Esophagus muscularis mucosa (tissue), 4 donors: Measurements from ENCODE around the gene NINJ1. TPM values are rescaled to one million over a fixed set of nuclear protein-coding genes. Genes with fewer than 3 reads are reported as not detected.
A peak's percentile ranks its signal among the peaks of the same experiment; 100 is the strongest.

Experiments
- DNase-seq: peaks from one replicate; pipeline ENCODE4 v3.0.0-alpha.2; 2017; ENCODE audit errors: extremely low spot score
- H3K27ac ChIP-seq, 4 donors: fragments of 200-600 bp; sonication (generic); replicated peaks in 1 of 4; 1 replicate in 3 of 4; 2 replicates in 1 of 4; pipeline ENCODE4 v1.5.1; 2016 to 2019; ENCODE audit warnings: mild to moderate bottlenecking in 1 of 4
- H3K27me3 ChIP-seq, 4 donors: fragments of 200-600 bp; sonication (generic); one replicate each; pipeline versions ENCODE4 v1.5.1 to v1.6.0; 2016 to 2019
- H3K36me3 ChIP-seq, 4 donors: fragments of 200-600 bp; sonication (generic); one replicate each; pipeline ENCODE4 v1.5.1; 2016 to 2019
- H3K4me1 ChIP-seq, 4 donors: fragments of 200-600 bp; sonication (generic); one replicate each; pipeline ENCODE4 v1.5.1; 2016 to 2019
- H3K4me3 ChIP-seq, 4 donors: fragments of 200-600 bp; sonication (generic); 1 replicate in 2 of 4; 2 replicates in 2 of 4; pipeline ENCODE4 v1.5.1; 2016 to 2019; ENCODE audit warnings: mild to moderate bottlenecking in 4 of 4, moderate library complexity in 1 of 4
- H3K9me3 ChIP-seq, 4 donors: fragments of 200-600 bp; sonication (generic); 1 replicate in 3 of 4; 2 replicates in 1 of 4; pipeline ENCODE4 v1.5.1; 2016 to 2019
- EP300 ChIP-seq: sonication (generic); formaldehyde crosslinking; IDR thresholded peaks from one replicate; pipeline ENCODE4 v1.6.1; 2017; ENCODE audit warnings: antibody characterized with exemption
- POLR2A ChIP-seq: fragments of 450-650 bp; IDR thresholded peaks from one replicate; pipeline ENCODE4 v1.6.1; 2017; ENCODE audit warnings: antibody characterized with exemption, moderate library complexity, mild to moderate bottlenecking, low read depth
- POLR2AphosphoS5 ChIP-seq, 2 donors: sonication (generic); formaldehyde crosslinking; IDR thresholded peaks; one replicate each; pipeline ENCODE4 v1.6.1; 2017; ENCODE audit warnings: antibody characterized with exemption in 2 of 2
- WGBS: methylation state at CpG from one replicate; pipeline ENCODE4 v1.1.5; 2018; 5-methylcytosine and 5-hydroxymethylcytosine counted together
- intact Hi-C: fragments of 100-400 bp; cut with DNase I; formaldehyde crosslinking; loops from one replicate; pipeline ENCODE4 v1.15.1; 2023
- total RNA-seq, 4 donors: library from RNA; depleted of rRNA; stranded (reverse); fragments of >200 nt; gene quantifications; one replicate each; pipeline versions ENCODE4 v1.1.0 to v1.2.1, GENCODE V29; 2016
- TF ChIP-seq, protein P1 (sequence below), 3 experiments: fragments of 200-600 bp in 2 of 3; fragments of 450-650 bp in 1 of 3; sonication (generic) in 2 of 3; IDR thresholded peaks; one replicate each; pipeline ENCODE4 v1.5.1; 2017 to 2019; ENCODE audit warnings: antibody characterized with exemption in 3 of 3, mild to moderate bottlenecking in 2 of 3, moderate library complexity in 1 of 3

Gene NINJ1
- total RNA-seq, 4 donors from 2014 or later = 69.3 to 90.6 (median 72.7) TPM

DNA sequence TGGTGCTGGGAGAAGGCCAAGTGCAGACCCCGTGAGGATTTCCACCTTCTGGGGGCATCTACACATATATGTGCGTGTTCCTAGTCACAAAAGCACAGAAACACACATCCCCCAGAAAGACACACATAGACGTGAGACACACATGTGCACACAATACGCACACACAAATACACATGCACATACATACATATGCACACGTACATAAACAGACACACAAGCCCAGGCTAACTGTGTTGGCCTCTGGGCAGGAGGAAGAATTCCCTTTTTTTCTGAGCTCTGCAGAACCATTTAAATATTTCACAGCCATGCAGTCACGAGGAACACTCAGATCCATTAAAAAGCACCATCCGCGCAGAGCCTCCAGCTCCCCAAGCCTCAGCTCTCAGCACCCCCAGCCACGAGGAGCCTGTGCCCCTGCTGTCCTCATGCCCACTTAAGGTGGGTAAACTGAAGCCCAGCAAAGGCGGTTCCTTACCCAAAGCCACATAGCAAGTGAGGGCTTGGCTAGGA is 5.3 kb downstream of the NINJ1 start:
- Histone ChIP-seq H3K27me3 (no peaks in the 10 kb centered on the region), H3K9me3 (no peaks in the 10 kb centered on the region), H3K4me3 (no peak overlapping the region), H3K4me1 (peaks cover 74 to 86% (median 82%) of the 10 kb centered on the region in 4 donors), H3K27ac (peak overlapping the region; percentile 98 to 99 (median 99)), H3K36me3 (peaks cover 8 to 29% (median 27%) of the 10 kb centered on the region in 4 donors)
- WGBS = 69% methylated on average over 8 of the region's 10 CpGs
- intact Hi-C loops = no loop called here
- no peak for TF ChIP-seq EP300
- TF ChIP-seq POLR2AphosphoS5 (IDR thresholded peaks at IDR 0.05) = no peak
- TF ChIP-seq, protein P1, sequence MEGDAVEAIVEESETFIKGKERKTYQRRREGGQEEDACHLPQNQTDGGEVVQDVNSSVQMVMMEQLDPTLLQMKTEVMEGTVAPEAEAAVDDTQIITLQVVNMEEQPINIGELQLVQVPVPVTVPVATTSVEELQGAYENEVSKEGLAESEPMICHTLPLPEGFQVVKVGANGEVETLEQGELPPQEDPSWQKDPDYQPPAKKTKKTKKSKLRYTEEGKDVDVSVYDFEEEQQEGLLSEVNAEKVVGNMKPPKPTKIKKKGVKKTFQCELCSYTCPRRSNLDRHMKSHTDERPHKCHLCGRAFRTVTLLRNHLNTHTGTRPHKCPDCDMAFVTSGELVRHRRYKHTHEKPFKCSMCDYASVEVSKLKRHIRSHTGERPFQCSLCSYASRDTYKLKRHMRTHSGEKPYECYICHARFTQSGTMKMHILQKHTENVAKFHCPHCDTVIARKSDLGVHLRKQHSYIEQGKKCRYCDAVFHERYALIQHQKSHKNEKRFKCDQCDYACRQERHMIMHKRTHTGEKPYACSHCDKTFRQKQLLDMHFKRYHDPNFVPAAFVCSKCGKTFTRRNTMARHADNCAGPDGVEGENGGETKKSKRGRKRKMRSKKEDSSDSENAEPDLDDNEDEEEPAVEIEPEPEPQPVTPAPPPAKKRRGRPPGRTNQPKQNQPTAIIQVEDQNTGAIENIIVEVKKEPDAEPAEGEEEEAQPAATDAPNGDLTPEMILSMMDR (IDR thresholded peaks at IDR 0.05) = no peak
- no peak for DNase-seq

DNA sequence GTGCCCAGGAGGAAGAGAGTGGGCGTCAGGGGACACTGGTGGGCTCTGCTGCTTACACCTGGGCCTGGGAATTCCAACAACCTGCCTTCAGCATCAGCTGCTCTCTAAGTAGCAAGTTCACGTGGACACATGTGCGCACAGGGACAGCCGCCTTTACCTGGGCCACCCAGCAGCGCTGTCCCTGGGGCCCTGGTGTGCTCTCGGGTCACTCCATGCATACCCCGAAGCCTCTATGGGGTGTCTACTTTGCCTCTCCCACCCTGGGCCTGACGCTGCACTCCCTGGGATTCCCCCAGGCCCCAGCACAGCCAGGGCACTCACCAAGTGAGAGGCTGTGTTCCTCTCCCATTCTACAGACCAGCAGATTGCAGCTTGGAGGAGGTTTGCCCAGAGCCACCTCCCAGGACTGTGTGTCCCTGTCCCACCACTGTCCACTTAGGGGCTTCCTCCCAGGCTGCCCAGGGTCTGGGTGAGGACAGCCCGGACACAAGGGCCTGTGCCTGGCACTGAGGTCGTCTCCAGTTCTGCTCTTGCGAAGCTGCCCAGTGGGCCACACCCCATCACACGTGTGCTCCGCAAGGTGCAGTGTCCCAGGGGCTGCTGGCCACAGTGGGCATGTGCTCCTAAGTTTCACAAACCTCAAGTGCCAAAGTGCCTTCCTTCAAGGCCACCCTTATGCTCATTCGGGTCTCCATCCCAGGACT is 5.9 kb downstream of the NINJ1 start:
- TF ChIP-seq, protein P1 (IDR thresholded peaks at IDR 0.05) = no peak
- TF ChIP-seq EP300 = no peak
- no peak for TF ChIP-seq POLR2A
- TF ChIP-seq POLR2AphosphoS5 (IDR thresholded peaks at IDR 0.05) = no peak
- Histone ChIP-seq H3K4me3 (no peak overlapping the region), H3K27me3 (no peaks in the 10 kb centered on the region), H3K36me3 (peaks cover 8 to 35% (median 33%) of the 10 kb centered on the region in 4 donors), H3K9me3 (no peaks in the 10 kb centered on the region), H3K27ac (peak overlapping the region; percentile 98 to 99 (median 99)), H3K4me1 (peaks cover 71 to 80% (median 78%) of the 10 kb centered on the region in 4 donors)
- no peak for DNase-seq
- 82% methylated on average over 9 of the region's 14 CpGs for WGBS
- intact Hi-C loops = no loop called here

DNA sequence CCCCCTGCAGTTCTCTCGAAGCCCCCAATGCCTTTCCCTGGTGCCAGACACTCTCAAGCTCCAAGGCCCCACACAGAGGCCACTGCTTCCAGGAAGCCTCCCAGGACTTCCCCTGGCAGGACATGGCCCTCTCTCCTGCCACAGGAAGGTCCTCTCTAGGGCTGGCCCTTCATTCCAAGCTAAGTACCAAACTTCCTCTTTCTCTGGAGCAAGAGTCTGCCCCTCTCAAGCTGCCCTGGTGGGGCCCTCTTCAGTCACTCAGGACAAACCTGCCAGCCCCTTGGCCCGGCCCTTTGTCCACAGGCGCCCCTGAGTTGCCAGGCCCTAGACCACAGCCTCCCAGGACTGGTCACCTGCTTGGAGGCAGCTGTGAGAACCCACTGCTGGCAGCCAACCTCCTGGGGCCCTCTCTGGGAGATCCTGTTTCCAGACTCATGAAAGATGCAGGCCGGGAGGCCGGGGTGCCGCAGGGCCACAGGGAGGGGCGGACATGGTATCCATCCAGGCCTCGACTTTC is 6.6 kb downstream of the NINJ1 start:
- Histone ChIP-seq H3K9me3 (no peaks in the 10 kb centered on the region), H3K4me3 (peak overlapping the region in 1 of 4 donors; percentile 22), H3K36me3 (peaks cover 8 to 41% (median 40%) of the 10 kb centered on the region in 4 donors), H3K4me1 (peaks cover 64 to 73% (median 71%) of the 10 kb centered on the region in 4 donors), H3K27me3 (no peaks in the 10 kb centered on the region), H3K27ac (peak overlapping the region; percentile 98 to 99 (median 99))
- no peak for TF ChIP-seq POLR2AphosphoS5 (IDR thresholded peaks at IDR 0.05)
- TF ChIP-seq, protein P1 (IDR thresholded peaks at IDR 0.05) = no peak
- no peak for TF ChIP-seq EP300
- no peak for TF ChIP-seq POLR2A
- intact Hi-C loops = no loop called here
- WGBS = 86% methylated on average over 1 of the region's 8 CpGs
- DNase-seq = no peak

DNA sequence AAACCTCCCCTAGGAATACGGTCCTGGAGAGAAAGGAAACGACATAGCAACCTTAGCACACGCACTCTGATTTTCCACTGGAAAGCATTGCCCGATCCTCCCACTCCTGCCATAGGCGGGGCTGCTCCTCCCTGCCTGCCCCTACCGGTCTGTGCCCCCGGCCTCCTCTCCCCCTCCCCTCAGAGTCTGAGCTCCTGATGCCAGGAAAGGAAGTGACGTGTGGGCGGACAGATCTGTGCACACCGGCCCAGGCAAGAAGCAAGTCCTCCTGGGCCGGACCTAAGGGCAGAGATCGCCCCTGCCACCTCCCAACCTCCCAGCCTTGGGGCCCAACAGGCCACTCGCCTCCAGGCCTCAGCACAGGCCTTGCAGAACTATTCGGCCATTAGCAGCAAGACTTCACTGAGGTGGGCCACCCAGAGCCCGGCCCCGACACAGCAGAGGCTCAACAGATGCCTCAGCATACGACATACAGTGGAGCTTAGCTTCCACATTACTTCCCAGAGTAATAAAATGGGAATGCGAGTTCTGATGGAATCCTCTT is 7.2 kb downstream of the NINJ1 start:
- intact Hi-C loops = no loop called here
- peaks cover 59 to 69% (median 65%) of the 10 kb centered on the region in 4 donors for H3K4me1 ChIP-seq

More for the DNA sequence above, 7.2 kb downstream of the NINJ1 start:
- TF ChIP-seq POLR2A = no peak
- peak; percentile 43 to 60 for TF ChIP-seq POLR2AphosphoS5 (IDR thresholded peaks at IDR 0.05)
- H3K27me3 ChIP-seq = no peaks in the 10 kb centered on the region
- no peaks in the 10 kb centered on the region for H3K9me3 ChIP-seq
- peak overlapping the region in 3 of 4 donors; percentile 13 to 22 (median 17) for H3K4me3 ChIP-seq
- peak overlapping the region; percentile 98 to 99 (median 99) for H3K27ac ChIP-seq
- 22% methylated on average over 14 of the region's 18 CpGs for WGBS
- no peak for DNase-seq
- H3K36me3 ChIP-seq = peaks cover 9 to 47% (median 45%) of the 10 kb centered on the region in 4 donors
